Esophagus squamous epithelium (tissue), 4 donors: ENCODE data around the gene KCNB1.

Source experiments
- CTCF ChIP-seq, 6 experiments: fragments of 450-650 bp in 4 of 6; fragments of 200-600 bp in 2 of 6; sonication (generic) in 2 of 6; IDR thresholded peaks; one replicate each; pipeline ENCODE4 v1.5.1; 2016 to 2019; ENCODE audit warnings: antibody characterized with exemption in 6 of 6, mild to moderate bottlenecking in 4 of 6, moderate library complexity in 4 of 6
- POLR2A ChIP-seq, 4 donors: fragments of 450-650 bp; IDR thresholded peaks; one replicate each; pipeline ENCODE4 v1.6.1; 2017; ENCODE audit warnings: antibody characterized with exemption in 4 of 4, mild to moderate bottlenecking in 4 of 4, moderate library complexity in 3 of 4

DNA sequence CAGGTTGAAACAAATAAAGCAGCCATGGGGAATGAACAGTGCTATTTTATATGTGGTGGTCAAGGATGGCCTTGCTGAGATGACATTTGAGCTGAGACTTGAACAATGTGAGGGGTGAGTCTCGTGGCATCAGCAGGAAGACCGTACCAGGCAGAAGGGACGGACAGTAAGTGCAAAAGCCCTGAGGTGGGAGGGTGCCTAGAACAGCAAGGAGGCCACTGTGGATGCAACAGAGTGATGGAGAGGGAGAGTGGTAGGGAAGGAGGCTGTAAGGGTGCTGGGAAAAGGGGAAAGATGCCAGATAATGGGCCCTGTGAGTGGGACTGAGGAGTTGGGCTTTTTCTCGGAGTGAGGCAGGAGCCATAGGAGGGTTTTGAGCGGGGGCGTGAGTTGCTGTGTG is 11.5 kb downstream of the KCNB1 start:
- no peak for TF ChIP-seq CTCF (IDR thresholded peaks at IDR 0.05)
- TF ChIP-seq POLR2A (IDR thresholded peaks at IDR 0.05): no peak
